SH-SY5Y (cell line): ENCODE measurements around the gene CYB5R4.

Experiments
- GATA2 ChIP-seq: IDR thresholded peaks from 2 replicates; pipeline ENCODE4 v1.6.1; 2011; ENCODE audit warnings: mild to moderate bottlenecking, low read depth, low read length
- GATA3 ChIP-seq: IDR thresholded peaks from 2 replicates; pipeline ENCODE4 v1.6.1; 2011; ENCODE audit warnings: low read depth, mild to moderate bottlenecking, low read length, moderate library complexity

- TF ChIP-seq GATA2 (no peak), GATA3 (no peak)
Measured at GRCh38 chr6:83978324-83978734, 118.8 kb downstream of the CYB5R4 start.
